DND-41 (cell line): ENCODE measurements around the gene BIN2.

Experiments used
- ATAC-seq: fragments of 200-7000 bp; cut with Tn5 transposase; 3 replicates; pipeline ENCODE4 v1.9.1; 2021; ENCODE audit warnings: low read depth; ENCODE audit not compliant: insufficient read depth
- DNase-seq: peaks from one replicate; pipeline ENCODE4 v3.0.0-alpha.2; 2020
- H2AFZ ChIP-seq: 2 replicates; pipeline ENCODE4 v1.6.0; 2012; ENCODE audit warnings: low read depth, low read length
- H3K27ac ChIP-seq: 2 replicates; pipeline ENCODE4 v1.5.1; 2012; ENCODE audit warnings: low read length, inconsistent platforms
- H3K27me3 ChIP-seq: fragments of 200-600 bp; sonication (generic); 2 replicates; pipeline ENCODE4 v1.6.0; 2012; ENCODE audit warnings: low read length, mild to moderate bottlenecking, inconsistent platforms; ENCODE audit not compliant: insufficient read depth, poor library complexity
- H3K36me3 ChIP-seq: 2 replicates; pipeline ENCODE4 v1.5.1; 2012; ENCODE audit warnings: low read length, inconsistent platforms; ENCODE audit not compliant: insufficient read depth
- H3K4me1 ChIP-seq: 2 replicates; pipeline ENCODE4 v1.5.1; 2012; ENCODE audit warnings: mild to moderate bottlenecking, low read length; ENCODE audit not compliant: insufficient read depth
- H3K4me2 ChIP-seq: 2 replicates; pipeline ENCODE4 v1.6.0; 2012; ENCODE audit warnings: mild to moderate bottlenecking, moderate library complexity, low read length, inconsistent platforms; ENCODE audit not compliant: insufficient read depth
- H3K4me3 ChIP-seq, 2 experiments: fragments of 200-600 bp in 1 of 2; shearing (Covaris generic) in 1 of 2; 2 replicates each; pipeline ENCODE4 v1.5.1; 2012 to 2016; ENCODE audit warnings: inconsistent platforms in 2 of 2, low read length in 2 of 2, mild to moderate bottlenecking in 2 of 2, low read depth in 1 of 2, moderate library complexity in 1 of 2
- H3K79me2 ChIP-seq: 2 replicates; pipeline ENCODE4 v1.6.0; 2012; ENCODE audit warnings: low read length, inconsistent platforms; ENCODE audit not compliant: insufficient read depth
- H3K9ac ChIP-seq: 2 replicates; pipeline ENCODE4 v1.6.0; 2012; ENCODE audit warnings: low read depth, mild to moderate bottlenecking, inconsistent platforms, low read length, moderate library complexity
- H3K9me3 ChIP-seq: 2 replicates; pipeline ENCODE4 v1.5.1; 2012; ENCODE audit warnings: low read length, moderate library complexity, mild to moderate bottlenecking, inconsistent platforms; ENCODE audit not compliant: insufficient read depth, severe bottlenecking
- H4K20me1 ChIP-seq: 2 replicates; pipeline ENCODE4 v1.6.0; 2012; ENCODE audit warnings: low read length; ENCODE audit not compliant: insufficient read depth
- EZH2 ChIP-seq: IDR thresholded peaks from 3 replicates; pipeline ENCODE4 v1.6.1; 2012; ENCODE audit warnings: borderline replicate concordance, low read depth, mild to moderate bottlenecking, moderate library complexity, low read length, inconsistent platforms; ENCODE audit not compliant: severe bottlenecking
- TF ChIP-seq, protein P1 (sequence below): IDR thresholded peaks from 2 replicates; pipeline ENCODE4 v1.5.1; 2012; ENCODE audit warnings: borderline replicate concordance, low read length, moderate library complexity, mild to moderate bottlenecking; ENCODE audit not compliant: poor library complexity, severe bottlenecking; ENCODE audit errors: extremely low read depth

The BIN2 gene

DNA sequence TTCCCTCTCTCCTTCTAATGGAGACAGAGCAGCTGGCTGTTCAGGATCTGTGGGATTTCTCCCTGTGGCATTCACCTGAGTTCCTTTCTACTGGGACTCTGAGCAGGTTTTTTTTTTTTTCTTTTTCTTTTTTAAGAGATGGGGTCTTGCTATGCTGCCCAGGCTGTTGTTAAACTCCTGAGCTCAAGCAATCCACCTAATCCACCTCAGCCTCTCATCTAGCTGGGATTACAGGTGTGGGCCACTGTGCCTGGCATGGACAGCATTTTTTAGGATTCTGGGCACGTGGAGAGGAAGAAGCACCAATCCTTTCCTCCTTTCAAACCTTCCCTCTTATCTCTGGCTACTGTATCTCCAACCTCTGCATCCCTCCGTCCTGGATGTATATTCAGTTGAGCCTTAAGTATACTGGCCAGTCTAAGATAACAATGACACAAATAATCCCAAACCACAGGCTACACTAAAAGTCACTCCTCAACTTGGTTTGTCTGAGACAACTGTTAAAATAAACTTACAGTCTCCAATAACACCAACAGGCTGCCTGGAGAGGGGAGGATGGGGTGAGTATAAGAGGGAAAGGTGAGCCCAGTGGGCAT, 38.9 kb upstream of the BIN2 start:
- no peak overlapping the region for H3K9ac ChIP-seq
- no peaks in the 10 kb centered on the region for H3K27me3 ChIP-seq
- peaks cover 6% of the 10 kb centered on the region for H3K4me1 ChIP-seq
- no peaks in the 10 kb centered on the region for H3K79me2 ChIP-seq
- peaks cover 90% of the 10 kb centered on the region for H3K36me3 ChIP-seq
- ATAC-seq (no peak), DNase-seq (no peak)
- no peaks in the 10 kb centered on the region for H3K9me3 ChIP-seq
- TF ChIP-seq, protein P1, sequence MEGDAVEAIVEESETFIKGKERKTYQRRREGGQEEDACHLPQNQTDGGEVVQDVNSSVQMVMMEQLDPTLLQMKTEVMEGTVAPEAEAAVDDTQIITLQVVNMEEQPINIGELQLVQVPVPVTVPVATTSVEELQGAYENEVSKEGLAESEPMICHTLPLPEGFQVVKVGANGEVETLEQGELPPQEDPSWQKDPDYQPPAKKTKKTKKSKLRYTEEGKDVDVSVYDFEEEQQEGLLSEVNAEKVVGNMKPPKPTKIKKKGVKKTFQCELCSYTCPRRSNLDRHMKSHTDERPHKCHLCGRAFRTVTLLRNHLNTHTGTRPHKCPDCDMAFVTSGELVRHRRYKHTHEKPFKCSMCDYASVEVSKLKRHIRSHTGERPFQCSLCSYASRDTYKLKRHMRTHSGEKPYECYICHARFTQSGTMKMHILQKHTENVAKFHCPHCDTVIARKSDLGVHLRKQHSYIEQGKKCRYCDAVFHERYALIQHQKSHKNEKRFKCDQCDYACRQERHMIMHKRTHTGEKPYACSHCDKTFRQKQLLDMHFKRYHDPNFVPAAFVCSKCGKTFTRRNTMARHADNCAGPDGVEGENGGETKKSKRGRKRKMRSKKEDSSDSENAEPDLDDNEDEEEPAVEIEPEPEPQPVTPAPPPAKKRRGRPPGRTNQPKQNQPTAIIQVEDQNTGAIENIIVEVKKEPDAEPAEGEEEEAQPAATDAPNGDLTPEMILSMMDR = no peak
- TF ChIP-seq EZH2 = no peak
- no peak overlapping the region for H3K4me3 ChIP-seq
- H4K20me1 ChIP-seq = no peaks in the 10 kb centered on the region
- no peak overlapping the region for H3K4me2 ChIP-seq
- H3K27ac ChIP-seq = peak overlapping the region; percentile 27
- H2AFZ ChIP-seq = no peak overlapping the region

- Histone ChIP-seq H3K79me2 (no peaks in the 10 kb centered on the region), H3K9me3 (no peaks in the 10 kb centered on the region), H3K4me2 (no peak overlapping the region), H3K4me1 (peaks cover under 1% of the 10 kb centered on the region; the same call in 1 of the 2 replicates), H3K27ac (no peak overlapping the region; the same call in 1 of the 2 replicates), H3K9ac (no peak overlapping the region), H3K27me3 (no peaks in the 10 kb centered on the region), H3K4me3 (no peak overlapping the region), H3K36me3 (peaks cover 91% of the 10 kb centered on the region), H4K20me1 (no peaks in the 10 kb centered on the region), H2AFZ (no peak overlapping the region)
- DNase-seq = no peak
- no peak for ATAC-seq
- no peak for TF ChIP-seq EZH2
- TF ChIP-seq, protein P1 = no peak
Measured at GRCh38 chr12:51362307-51362706, 38.3 kb upstream of the BIN2 start.

GRCh38 chr12:51361161-51362016, 37.4 kb upstream of the BIN2 start:
- ATAC-seq (peak; percentile 19; the same call in 1 of the 3 replicates), DNase-seq (no peak)
- Histone ChIP-seq H3K4me2 (no peak overlapping the region), H3K4me1 (no peaks in the 10 kb centered on the region), H3K9me3 (no peaks in the 10 kb centered on the region), H3K79me2 (no peaks in the 10 kb centered on the region), H2AFZ (no peak overlapping the region), H3K27ac (peak overlapping the region; percentile 41), H3K36me3 (peaks cover 94% of the 10 kb centered on the region), H4K20me1 (no peaks in the 10 kb centered on the region), H3K4me3 (no peak overlapping the region), H3K9ac (no peak overlapping the region), H3K27me3 (no peaks in the 10 kb centered on the region)
- TF ChIP-seq EZH2 = no peak
- TF ChIP-seq, protein P1 = no peak
